Fibroblast of skin of back (primary cell): ENCODE data around the gene MYT1.

ENCODE experiments used
- DNase-seq: peaks from one replicate; pipeline ENCODE4 v3.0.0-alpha.2; 2013

Gene MYT1

DNA sequence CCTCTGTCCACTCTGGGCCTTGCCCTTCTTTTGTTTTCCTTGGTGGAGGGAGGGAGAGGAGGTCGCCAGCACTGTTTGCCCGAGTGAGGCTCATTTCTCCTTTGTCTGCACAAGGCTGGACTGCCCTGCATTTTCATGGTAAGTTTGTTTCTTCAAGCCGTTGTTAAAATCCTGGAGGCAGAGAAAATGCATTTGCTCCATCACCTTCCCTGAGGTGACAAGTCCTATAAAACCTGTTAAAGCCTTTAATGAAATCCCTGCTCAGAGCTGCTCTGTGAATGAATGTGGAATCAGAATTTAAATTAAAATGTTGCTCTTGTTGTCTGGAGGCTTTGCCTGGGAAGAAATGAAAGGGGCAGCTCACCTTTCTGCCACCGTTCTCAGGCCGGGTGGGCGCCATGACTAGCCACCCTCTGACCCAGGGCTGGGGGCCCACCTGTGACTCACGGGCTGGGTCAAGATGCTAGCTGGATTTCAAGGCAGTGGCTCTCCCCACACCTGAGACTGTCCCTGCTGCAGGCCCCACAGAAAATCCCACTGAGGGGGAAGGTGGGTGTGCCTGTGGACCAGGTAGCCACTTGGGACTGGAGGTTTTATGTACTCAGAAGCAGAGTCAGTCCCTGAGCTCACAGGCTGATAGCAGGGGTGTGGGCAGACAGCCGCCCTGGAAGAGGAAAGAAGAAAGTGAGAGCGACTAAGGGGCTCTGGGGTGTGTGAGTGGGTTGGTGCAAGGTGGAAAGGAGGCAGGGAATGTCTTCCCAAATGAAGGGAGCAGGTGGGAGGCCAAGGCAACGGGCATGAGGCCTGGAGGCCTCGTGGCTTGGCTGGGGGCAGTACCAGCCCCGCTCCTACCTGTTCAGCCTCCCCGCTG lies 24.0 kb upstream of the MYT1 start:
- no peak for DNase-seq

GRCh38 chr20:64140956-64141355 lies 23.3 kb upstream of the MYT1 start:
- no peak for DNase-seq

DNA sequence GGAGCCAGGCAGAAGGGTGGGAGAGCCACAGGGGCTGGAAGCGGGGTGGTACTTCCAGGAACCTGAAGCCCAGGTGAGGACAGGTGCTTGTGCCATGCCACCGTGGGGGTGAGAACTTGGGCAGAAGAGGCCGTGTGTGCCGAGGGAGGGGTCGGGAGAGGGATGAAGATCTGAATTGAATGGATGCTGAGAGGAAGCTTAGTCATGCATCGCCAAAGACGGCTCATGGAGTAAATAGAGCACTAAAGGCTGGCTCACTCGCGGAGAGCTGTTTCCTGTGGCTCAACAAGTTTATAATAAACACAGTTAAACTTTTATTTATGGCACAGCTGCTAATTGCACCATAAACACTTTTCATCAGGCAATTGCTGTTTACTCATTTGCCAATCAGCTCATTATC lies 21.7 kb upstream of the MYT1 start:
- no peak for DNase-seq

DNA sequence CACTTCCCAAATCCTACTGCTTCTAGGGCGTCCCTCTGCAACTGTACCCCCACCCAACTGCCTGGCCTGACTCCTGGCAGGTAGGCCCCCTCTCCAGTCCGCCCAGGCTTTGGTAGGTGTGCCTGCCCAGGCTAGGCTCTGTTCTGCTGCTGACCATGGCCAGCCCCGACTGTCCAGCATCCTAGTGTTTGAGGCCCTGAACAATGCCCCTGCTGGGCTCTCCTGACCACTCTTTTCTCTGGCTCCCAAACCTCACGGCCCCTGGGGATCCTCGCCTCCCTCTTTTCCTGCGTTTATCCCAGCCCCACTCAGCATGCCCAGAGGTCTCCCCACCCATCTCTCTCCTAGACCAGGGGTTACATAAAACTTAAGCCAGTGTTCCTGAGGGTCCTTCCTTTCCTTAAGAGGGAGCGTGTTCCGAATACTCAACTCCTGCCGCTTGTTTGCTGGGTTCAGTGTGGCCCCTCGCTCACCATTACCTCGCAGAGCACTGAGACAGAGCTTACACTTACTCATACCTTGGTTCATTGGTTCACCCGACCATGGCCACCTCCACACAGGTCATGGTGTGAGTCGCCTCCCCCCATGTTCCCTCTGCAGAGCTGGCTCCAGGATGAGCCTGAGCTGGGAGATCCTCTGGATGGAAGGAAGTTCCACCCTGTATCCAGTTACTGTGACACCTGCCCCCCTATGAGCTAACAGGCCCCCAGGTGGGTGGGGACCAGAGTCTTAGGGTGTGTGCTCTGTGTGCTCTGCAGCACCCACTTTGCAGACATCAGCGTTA lies 21.0 kb upstream of the MYT1 start:
- DNase-seq, result no peak

DNA sequence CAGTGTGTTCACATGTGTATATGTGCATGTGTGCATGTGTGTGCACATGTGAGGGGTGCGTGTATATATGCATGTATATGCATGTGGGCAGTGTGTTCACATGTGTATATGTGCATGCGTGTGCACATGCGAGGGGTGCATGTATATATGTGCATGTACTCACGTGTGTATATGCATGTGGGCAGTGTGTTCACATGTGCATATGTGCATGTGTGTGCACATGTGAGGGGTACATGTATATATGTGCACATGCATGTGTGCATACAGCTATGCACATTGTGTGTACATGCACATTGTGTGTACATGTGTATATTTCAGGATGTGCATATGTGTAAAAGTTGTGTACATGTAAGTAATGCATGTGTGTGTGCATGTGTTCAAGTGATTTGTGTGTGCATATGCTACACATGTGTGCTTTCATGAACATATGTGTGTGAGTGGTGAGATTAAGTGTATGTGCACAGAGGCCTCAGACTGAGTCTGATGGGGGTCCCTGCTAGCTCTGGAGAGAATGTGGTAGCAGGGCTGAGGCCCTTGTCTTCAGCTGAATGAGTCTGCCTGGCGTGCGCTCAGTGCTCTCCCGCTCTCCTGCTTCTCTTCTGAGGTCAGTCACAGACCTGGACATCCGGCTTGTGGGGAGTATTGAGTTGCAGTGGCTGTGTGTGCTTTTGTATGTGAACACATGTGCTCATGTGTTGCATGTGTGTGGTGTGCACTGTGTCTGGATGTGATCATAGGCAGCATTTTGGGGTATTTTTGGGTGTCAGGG lies 19.9 kb upstream of the MYT1 start:
- no peak for DNase-seq

DNA sequence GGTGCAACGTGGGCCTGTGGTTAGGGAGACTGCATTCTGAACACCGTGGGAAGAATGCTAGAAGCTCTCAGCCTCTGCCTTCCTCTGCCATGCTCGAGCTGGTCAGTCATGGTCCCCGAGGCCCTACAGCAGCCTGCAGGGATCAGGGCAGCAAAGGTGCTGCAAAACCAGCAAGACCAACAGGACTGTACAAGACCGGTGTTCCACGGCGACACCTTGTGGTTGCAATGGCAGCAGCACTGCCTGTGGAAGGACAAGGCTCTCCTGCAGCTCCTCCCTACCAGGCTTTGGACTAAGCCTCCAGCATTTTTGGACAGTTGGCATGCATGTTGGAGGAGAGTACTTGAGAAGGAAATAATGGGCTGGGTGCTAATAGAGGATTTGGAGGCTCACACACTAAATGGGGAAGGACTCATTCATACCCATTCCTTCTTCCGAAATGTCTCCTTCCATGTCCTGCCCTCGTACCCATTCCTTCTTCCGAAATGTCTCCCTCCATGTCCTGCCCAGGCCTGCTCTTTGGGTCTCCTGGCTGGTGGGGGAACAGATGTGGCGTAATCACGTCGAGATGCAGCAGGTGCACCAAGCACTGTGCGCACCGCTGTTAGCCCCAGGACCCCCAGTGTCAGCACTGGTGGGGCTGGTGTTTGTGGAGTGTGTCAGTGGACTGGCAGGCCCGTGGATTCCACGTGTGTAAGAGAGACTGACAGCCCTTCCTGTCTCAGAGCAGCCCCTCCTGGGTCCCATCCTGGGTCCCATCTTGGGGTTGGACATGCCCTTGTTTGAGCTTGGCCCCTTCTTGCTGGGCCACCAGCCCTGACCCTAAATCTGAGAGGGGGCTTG lies 18.6 kb upstream of the MYT1 start:
- no peak for DNase-seq

GRCh38 chr20:64146301-64146935 lies 17.8 kb upstream of the MYT1 start:
- no peak for DNase-seq

GRCh38 chr20:64146936-64147477 lies 17.2 kb upstream of the MYT1 start:
- DNase-seq, result no peak

DNA sequence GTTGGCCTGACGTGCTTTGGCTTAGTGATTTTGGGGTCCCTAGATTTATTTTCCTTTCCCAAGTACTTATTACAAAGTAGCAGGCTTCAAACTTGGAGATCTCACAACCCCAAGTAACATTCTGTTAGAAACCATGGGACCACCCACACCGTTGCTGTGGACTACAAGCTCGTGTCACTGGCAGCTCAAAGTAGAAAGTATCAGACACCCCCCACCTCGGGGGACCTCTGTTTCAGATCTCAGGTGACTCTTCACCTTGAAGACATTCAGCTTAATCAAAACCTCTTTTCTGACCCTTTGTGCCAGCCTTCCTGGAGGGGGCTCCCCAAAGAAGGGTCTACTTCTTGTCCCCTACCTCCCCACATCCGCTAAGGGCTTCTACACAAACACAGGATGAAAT lies 15.7 kb upstream of the MYT1 start:
- DNase-seq, result no peak

DNA sequence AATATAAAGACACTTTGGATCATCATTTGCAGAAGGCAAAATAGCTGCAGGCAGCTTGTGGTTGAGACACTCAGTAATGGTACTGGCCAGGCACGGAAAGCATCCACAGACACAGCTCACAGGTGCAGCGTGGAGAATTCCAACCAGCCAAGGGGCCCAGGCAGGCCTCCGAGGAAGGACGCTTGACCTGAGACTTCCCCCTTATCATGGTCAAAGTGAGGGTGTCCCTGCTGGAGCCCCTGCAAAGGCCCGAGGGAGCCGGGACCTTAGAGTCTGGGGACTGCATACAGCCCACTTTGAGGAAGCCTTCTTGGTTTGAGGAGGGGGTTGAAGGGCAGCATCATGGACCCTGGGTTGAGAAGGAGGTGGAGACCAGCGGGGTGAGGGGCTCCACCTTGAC lies 15.1 kb upstream of the MYT1 start:
- no peak for DNase-seq

DNA sequence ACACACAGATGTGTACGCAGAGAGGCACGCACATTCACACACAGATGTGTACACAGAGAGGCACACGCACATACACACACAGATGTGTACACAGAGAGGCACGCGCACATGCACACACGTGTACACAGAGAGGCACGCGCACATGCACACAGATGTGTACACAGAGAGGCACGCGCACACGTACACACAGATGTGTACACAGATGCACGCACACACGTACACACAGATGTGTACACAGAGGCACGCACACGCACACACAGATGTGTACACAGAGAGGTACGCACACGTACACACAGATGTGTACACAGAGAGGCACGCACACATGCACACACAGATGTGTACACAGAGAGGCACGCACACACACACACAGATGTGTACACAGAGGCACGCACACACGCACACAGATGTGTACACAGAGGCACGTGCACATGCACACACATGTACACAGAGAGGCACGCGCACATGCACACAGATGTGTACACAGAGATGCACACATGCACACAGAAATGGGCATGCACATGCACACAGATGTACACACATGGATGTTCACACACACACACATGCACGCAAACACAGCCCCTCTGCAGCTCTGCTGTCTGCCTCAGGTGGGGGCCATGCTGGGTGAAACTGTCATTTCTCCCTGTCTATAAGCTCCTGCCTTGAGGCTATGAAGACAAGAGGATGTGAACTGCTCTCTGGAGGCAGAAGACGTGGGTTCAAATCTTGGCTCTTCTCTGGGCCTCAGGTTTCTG lies 14.3 kb upstream of the MYT1 start:
- no peak for DNase-seq

- DNase-seq, result no peak
Observed at GRCh38 chr20:64150756-64151632, 13.3 kb upstream of the MYT1 start.

DNA sequence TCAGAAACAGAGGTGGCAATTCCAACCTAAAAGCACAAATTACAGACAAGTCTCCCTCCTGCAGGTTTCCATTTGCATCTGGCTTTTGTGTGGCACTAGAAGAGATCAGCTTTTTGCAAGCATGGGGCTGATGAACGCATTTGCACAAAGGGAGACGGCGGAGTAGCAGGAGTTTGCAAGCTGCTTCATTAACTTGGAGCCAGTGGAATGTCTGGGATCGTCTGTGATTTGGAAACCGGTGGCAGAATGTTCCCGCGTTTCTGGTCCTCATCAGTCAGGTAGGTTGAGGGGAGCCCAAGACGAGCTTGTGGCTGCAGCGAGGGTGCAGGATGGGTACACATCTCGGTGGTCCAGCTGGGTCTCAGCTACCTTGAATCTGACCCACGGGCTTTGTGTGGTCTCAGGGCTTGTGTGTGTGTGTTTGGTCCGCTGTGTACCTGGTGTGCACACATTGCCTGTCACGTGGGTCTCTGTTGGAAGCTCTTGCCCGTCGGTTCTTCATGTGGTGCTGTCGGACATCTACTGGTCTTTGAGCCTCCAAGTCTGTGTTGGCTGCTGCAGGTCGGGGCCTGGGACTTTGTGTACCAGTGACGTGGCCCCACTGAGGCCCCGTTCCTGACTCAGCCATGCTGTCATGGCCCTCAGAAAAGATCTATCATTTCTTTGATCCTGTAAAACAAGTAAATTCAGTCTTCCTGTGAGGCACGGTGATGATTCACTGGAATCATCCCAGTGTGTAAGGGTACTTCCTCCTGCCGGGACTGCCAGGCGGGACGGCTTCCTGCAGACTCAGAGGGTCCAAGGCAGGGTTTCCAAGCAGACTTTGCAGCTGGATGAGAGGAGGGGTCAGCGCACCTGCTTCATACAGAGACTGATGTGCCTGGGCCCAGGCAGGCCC lies 12.4 kb upstream of the MYT1 start:
- DNase-seq, result no peak

GRCh38 chr20:64152906-64153305 lies 11.3 kb upstream of the MYT1 start:
- no peak for DNase-seq

GRCh38 chr20:64153410-64153809 lies 10.8 kb upstream of the MYT1 start:
- no peak for DNase-seq

DNA sequence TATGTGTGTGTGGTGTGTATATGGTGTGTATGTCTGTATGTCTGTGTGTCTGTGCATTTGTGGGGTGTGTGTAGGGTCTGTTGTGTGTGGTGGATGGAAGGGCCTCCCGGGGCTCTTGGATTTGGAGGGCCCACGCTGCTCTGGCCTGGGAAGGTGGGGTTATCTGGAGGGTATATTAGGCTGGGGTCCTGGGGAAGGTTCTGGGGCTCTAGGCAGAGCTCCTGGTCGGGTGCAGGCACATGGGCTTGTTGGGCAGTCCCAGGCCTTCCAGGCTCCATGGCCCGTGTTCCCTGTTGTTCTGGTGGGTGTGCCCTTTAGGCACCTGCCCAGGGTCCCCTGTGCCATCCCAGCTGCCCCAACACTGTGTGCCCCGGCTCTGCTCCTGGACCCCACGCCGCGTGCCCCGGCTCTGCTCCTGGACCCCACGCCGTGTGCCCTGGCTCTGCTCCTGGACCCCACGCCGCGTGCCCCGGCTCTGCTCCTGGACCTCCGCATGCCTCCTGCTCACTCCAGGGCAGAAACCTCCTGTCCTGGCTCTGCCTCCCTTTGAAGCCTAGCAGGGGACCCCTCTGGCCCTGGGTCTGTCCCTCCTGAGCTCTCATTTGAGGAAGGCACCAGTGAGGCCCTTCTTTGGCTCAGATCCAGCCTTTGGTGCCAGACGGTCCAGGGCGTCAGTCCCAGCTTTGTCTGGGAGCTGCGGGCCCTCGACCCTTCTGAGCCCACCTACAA lies 10.2 kb upstream of the MYT1 start:
- no peak for DNase-seq

DNA sequence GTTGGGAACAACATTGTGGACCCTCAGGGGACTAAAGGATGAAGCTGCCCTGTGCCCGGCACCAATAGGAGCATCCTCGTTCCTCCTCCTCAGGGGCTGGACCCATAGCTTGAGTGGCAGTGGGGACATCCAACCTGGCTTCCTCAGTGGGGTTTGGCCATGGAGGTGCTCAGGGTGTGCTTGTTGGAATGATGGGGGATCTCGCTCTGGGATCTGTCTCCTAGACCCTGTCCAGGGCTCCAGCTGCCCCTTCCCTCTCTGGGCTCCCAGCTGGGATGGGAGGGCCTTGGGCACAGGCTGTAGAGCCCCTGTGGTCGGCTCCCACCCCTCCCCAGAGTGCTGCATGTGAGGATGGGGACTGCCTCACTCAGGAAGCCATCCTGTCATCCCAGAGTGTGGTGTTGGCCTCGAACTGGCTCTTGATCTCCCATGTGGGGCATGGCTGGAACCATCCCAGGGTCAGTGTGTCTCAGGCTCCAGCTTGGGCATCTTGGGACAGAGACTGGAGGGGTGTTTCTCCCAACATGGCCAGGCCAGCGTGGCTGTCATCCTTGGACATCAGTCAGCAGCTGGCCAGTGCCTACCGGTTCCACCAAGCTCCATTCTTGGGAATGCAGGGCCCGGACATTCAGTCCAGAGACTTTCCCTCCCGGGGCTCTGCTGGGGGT lies 9.5 kb upstream of the MYT1 start:
- no peak for DNase-seq
